Suppressor macrophage treated with lipopolysaccharide for 4 hours (primary cell): ENCODE data around the gene CCNI.
A peak's percentile ranks its signal among the peaks of the same experiment; 100 is the strongest.

Experiments
- DNase-seq: peaks from one replicate; pipeline ENCODE4 v3.0.0-alpha.2; 2020

CCNI gene

GRCh38 chr4:77001907-77002306 lies 73.9 kb downstream of the CCNI start:
- peak; percentile 71 for DNase-seq

- DNase-seq, result no peak
These were observed 77.4 kb downstream of the CCNI start for GRCh38 chr4:76998251-76998901.

GRCh38 chr4:76997532-76997931 lies 78.3 kb downstream of the CCNI start:
- no peak for DNase-seq
